Muscle layer of duodenum (tissue), 2 donors: ENCODE results near the gene ANO8.

Source experiments
- H3K27ac ChIP-seq: one replicate; pipeline ENCODE4 v1.7.0; 2013; ENCODE audit warnings: mild to moderate bottlenecking, low read length
- H3K27me3 ChIP-seq: one replicate; pipeline ENCODE4 v1.7.0; 2013; ENCODE audit warnings: low read depth, mild to moderate bottlenecking, control low read depth, low read length
- H3K36me3 ChIP-seq, 2 donors: one replicate each; pipeline ENCODE4 v1.7.0; 2013; ENCODE audit warnings: low read length in 2 of 2, control low read depth in 1 of 2, mild to moderate bottlenecking in 1 of 2; ENCODE audit not compliant: insufficient read depth in 2 of 2, control insufficient read depth in 1 of 2
- H3K4me1 ChIP-seq, 2 donors: one replicate each; pipeline ENCODE4 v1.7.0; 2013; ENCODE audit warnings: low read length in 2 of 2, mild to moderate bottlenecking in 2 of 2, control low read depth in 1 of 2, moderate library complexity in 1 of 2; ENCODE audit not compliant: insufficient read depth in 2 of 2, control insufficient read depth in 1 of 2
- H3K4me3 ChIP-seq, 2 donors: one replicate each; pipeline ENCODE4 v1.7.0; 2013; ENCODE audit warnings: low read length in 2 of 2, low read depth in 1 of 2, mild to moderate bottlenecking in 1 of 2
- H3K9me3 ChIP-seq, 2 donors: one replicate each; pipeline ENCODE4 v1.7.0; 2013; ENCODE audit warnings: low read length in 2 of 2, control low read depth in 1 of 2, mild to moderate bottlenecking in 1 of 2; ENCODE audit not compliant: control insufficient read depth in 1 of 2
- donor health status: healthy.

Gene ANO8

DNA sequence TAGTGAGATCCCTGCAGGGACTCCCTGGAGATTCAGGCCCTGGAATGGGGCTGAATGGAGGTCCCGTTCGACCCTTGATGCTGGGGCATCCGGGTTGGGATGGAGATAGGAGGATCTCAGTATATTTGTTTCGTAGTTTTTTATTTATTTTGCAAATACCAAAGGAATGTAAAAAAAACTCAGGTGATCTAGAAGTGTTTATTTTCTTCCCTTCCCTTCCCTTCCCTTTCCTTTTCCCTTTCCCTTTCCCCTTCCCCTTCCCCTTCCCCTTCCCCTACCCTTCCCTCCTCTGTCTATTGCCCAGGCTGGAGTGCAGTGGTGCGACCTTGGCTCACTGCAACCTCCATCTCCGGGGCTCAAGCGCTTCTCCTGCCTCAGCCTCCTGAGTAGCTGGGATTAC, 7.2 kb upstream of the ANO8 start:
- Histone ChIP-seq H3K9me3 (no peaks in the 10 kb centered on the region), H3K27ac (no peak overlapping the region), H3K36me3 (peaks cover 0 to 8% of the 10 kb centered on the region in 2 donors), H3K4me1 (peaks cover under 1 to 12% of the 10 kb centered on the region in 2 donors), H3K4me3 (no peak overlapping the region), H3K27me3 (no peaks in the 10 kb centered on the region)

DNA sequence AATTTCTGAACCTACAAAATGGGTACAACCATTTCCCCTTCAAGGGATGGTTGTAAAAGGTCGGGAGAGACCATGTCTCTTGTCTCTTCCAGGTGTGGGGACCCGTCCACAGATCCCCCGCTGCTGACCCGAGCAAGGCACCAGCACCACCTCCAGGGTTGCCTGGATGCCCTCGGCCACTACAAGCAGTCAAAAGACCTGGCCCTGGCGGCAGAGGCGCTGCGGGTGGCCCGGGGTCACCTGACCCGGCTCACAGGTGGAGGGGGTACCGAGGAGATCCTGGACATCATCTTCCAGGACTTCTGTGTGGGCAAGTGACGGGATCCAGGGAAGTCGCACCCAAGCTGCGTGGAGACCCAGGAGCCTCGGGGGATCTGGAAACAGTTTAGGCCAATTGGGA, 6.7 kb upstream of the ANO8 start:
- Histone ChIP-seq H3K9me3 (no peaks in the 10 kb centered on the region), H3K4me1 (peaks cover 0 to 12% of the 10 kb centered on the region in 2 donors), H3K4me3 (no peak overlapping the region), H3K27ac (no peak overlapping the region), H3K27me3 (no peaks in the 10 kb centered on the region), H3K36me3 (peaks cover 0 to 8% of the 10 kb centered on the region in 2 donors)

GRCh38 chr19:17340871-17341357, 6.3 kb upstream of the ANO8 start:
- H3K27me3 ChIP-seq: no peaks in the 10 kb centered on the region
- H3K4me1 ChIP-seq: peaks cover 0 to 12% of the 10 kb centered on the region in 2 donors
- no peaks in the 10 kb centered on the region for H3K9me3 ChIP-seq
- no peak overlapping the region for H3K4me3 ChIP-seq
- no peak overlapping the region for H3K27ac ChIP-seq
- peaks cover 0 to 8% of the 10 kb centered on the region in 2 donors for H3K36me3 ChIP-seq

DNA sequence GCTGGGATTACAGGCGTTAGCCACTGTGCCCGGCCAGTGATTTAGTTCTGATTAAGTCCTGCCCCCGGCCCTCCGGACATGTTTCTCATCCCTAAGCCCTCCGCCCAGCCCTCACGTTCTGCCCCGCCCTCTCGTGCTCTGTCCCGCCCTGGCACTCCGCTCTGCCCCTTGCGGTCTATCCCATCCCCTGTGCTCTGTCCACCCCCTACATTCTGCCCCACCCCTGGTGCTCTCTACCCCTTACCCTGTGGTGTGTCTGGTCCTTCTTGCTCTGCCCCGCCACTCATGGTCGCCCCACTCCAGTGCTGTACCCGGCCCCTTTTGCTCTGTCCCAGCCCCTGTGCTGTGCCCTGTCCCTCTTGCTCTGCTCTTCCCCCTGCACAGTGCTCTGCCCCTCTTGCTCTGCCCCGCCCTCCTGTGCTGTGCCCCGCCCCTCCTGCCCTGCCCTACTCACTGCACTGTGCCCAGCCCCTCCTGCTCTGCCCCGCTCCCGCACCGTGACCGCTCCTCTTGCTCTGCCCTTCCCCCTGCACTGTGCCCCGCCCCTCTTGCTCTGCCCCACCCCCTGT, 5.7 kb upstream of the ANO8 start:
- Histone ChIP-seq H3K4me1 (peaks cover 0 to 14% of the 10 kb centered on the region in 2 donors), H3K27ac (no peak overlapping the region), H3K27me3 (no peaks in the 10 kb centered on the region), H3K36me3 (peaks cover 0 to 8% of the 10 kb centered on the region in 2 donors), H3K9me3 (no peaks in the 10 kb centered on the region), H3K4me3 (no peak overlapping the region)

GRCh38 chr19:17339088-17339741, 4.6 kb upstream of the ANO8 start:
- peaks cover 0 to 8% of the 10 kb centered on the region in 2 donors for H3K36me3 ChIP-seq
- H3K27ac ChIP-seq: no peak overlapping the region
- no peak overlapping the region for H3K4me3 ChIP-seq
- H3K27me3 ChIP-seq: no peaks in the 10 kb centered on the region
- H3K9me3 ChIP-seq: no peaks in the 10 kb centered on the region
- peaks cover 4 to 21% of the 10 kb centered on the region in 2 donors for H3K4me1 ChIP-seq

DNA sequence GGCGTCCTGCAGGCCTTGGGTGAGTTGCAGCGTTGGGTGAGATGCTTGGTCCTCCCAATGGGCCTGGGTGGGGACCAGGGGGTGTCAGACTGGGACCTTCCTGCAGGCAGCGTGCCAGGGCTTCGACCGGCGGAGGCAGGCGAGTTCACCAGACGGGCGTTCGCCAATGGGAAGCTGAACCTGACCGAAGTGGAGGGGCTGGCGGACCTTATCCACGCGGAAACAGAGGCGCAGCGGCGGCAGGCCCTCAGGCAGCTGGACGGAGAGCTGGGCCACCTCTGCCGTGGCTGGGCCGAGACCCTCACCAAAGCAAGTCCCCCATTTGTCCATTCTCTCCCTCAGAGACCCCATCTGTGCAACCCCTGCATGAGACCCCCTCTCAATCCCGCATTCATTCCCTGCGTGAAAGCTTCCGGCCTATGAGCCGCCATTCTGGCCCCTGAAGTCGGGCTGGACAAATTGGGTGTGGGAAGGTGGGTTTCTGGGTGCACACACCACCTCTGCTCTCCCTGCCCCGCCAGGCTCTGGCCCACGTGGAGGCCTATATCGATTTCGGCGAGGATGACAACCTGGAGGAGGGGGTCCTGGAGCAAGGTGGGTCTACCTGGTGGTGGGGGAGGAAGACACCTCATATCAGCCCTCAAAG, 3.9 kb upstream of the ANO8 start:
- Histone ChIP-seq H3K27me3 (no peaks in the 10 kb centered on the region), H3K27ac (no peak overlapping the region), H3K36me3 (peaks cover 0 to 8% of the 10 kb centered on the region in 2 donors), H3K4me1 (peaks cover 4 to 27% of the 10 kb centered on the region in 2 donors), H3K4me3 (peak overlapping the region; percentile 97 to 100), H3K9me3 (no peaks in the 10 kb centered on the region)

DNA sequence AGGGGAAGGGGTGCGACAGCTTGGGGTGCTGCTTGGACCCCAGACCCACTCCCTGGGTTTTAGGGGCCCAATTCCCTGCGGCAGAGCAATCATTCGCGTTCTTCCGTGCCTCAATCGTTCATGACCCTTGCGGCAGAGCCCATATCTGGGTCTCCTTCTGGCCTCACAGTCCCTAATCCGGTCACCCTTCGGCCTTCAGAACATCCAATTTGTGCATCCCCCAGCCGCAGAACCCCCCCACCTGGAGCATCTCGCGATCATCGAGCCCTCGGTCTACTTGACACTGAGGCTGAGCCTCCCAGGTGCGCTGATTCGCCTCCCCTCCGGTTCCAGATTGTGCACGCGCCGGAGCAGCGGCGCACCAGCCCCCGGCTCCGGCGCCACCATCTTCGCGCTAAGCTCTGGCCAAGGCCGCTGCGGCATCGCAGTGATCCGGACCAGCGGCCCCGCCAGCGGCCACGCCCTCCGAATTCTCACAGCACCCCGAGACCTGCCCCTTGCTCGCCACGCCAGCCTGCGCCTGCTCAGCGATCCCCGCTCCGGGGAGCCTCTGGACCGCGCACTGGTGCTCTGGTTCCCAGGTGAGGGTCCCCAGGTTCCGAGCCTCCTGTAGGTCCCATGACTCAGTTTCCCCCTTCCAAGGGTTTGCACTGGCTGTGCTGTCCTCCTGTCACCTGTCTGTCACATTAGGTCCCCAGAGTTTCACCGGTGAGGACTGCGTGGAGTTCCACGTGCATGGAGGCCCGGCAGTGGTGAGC, 3.2 kb upstream of the ANO8 start:
- Histone ChIP-seq H3K4me3 (peak overlapping the region; percentile 97 to 100), H3K9me3 (no peaks in the 10 kb centered on the region), H3K27me3 (no peaks in the 10 kb centered on the region), H3K27ac (peak overlapping the region; percentile 99), H3K36me3 (peaks cover 0 to 8% of the 10 kb centered on the region in 2 donors), H3K4me1 (peaks cover 4 to 27% of the 10 kb centered on the region in 2 donors)

DNA sequence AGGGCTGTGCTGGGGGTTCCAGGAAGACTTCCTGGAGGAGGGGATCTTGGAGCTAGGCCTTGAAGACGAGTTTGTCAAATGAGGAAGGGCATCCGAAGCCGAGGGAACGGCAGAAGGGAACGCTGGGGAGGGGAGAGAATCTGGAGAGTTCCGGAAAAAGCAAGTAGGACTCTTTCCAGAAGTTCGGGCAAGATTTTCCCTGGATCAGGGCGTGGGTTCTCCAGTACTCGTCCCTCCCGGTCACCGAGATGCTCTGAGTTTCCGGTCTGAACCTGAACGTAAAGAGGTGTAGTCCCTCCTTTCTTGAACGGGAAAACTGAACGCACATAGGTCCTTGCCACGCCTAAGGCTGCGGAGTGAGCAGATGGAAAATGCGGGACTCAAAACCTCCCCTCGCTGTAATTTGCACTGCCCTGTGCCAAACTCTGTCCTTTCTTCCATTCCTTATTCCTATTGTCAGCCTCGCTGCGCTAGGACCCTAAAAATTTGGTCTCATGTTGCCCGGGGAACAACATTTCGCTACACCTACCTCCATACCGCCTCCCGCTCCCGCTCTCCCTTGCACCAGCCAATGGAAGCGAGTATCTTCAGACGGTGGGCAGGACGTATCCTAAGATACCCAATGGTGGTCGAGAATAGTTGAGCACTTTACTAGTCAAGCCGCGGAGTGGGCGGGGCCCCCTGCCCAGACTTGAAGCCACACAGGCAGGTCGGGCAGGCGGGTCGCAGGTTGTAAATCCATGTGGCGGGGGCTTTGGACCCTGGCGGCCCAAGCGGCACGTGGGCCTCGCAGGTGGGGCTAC, 2.4 kb upstream of the ANO8 start, which contains the start of gene GTPBP3:
TSS of gene GTPBP3 (plus strand) at position 682 of the 803 bp plus-strand sequence. CDS start at position 741, 59 bp downstream.
- Histone ChIP-seq H3K27ac (peak within 1 kb of the TSS; percentile 99), H3K36me3 (peaks cover 0 to 8% of the 10 kb centered on the region in 2 donors), H3K27me3 (no peaks in the 10 kb centered on the region), H3K4me1 (peaks cover 4 to 27% of the 10 kb centered on the region in 2 donors), H3K4me3 (peak within 1 kb of the TSS; percentile 97 to 100), H3K9me3 (no peaks in the 10 kb centered on the region)

- Histone ChIP-seq H3K36me3 (peaks cover 0 to 7% of the 10 kb centered on the region in 2 donors), H3K4me3 (peak overlapping the region in 1 of 2 donors; percentile 82), H3K27ac (no peak overlapping the region), H3K27me3 (peaks cover 2% of the 10 kb centered on the region), H3K4me1 (peaks cover 4 to 27% of the 10 kb centered on the region in 2 donors), H3K9me3 (no peaks in the 10 kb centered on the region)
Observed at GRCh38 chr19:17335575-17335974, 920 bp upstream of the ANO8 start.

DNA sequence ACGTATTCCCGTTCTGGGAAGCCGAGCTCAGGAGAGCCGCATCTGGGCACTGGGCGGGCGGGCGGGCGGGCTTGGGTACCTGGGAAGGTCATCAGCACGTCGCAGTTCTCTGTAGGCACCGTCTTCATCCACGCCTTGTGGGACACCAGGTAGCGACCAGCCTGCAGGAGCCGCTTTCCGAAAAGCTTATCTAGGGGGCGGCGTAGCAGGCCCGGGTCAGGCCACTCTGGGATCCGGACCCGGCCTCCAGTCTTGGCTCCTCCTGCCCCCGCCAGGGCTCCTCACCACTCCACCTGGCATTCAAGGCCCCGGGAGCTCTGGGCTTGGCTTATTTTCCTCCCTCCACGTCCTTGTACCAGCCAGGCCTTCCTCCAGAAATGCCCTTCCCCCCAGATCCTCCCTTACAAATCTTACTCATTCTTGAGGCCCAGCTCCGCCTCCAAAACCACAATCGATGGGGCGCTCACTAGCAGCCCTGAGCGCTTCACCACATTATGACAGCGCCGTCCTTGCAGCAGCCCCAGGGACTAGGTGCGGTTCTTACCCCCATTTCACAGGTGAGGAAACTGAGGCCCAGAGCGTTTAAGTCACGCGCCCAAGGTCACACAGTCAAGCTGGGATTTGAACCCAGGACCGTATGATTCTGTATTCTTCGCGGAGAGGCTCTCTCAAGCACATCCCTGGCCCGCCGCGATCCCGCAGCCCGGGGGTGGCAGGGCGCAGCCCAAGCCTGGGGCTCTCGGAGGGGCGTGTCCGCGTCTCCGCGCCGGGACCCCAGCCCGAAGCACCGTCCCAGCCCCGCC, 843 bp downstream of the ANO8 start:
- H3K36me3 ChIP-seq: peaks cover 0 to 11% of the 10 kb centered on the region in 2 donors
- H3K9me3 ChIP-seq: no peaks in the 10 kb centered on the region
- no peak overlapping the region for H3K27ac ChIP-seq
- H3K4me1 ChIP-seq: peaks cover 4 to 33% of the 10 kb centered on the region in 2 donors
- peaks cover 18% of the 10 kb centered on the region for H3K27me3 ChIP-seq
- peak overlapping the region; percentile 60 to 82 for H3K4me3 ChIP-seq
